D341Med (cell line): ENCODE measurements around the gene EPHA10.

Experiments
- DNase-seq: peaks from one replicate; pipeline ENCODE4 v3.0.0; 2012; ENCODE audit warnings: low spot score

EPHA10 gene

DNA sequence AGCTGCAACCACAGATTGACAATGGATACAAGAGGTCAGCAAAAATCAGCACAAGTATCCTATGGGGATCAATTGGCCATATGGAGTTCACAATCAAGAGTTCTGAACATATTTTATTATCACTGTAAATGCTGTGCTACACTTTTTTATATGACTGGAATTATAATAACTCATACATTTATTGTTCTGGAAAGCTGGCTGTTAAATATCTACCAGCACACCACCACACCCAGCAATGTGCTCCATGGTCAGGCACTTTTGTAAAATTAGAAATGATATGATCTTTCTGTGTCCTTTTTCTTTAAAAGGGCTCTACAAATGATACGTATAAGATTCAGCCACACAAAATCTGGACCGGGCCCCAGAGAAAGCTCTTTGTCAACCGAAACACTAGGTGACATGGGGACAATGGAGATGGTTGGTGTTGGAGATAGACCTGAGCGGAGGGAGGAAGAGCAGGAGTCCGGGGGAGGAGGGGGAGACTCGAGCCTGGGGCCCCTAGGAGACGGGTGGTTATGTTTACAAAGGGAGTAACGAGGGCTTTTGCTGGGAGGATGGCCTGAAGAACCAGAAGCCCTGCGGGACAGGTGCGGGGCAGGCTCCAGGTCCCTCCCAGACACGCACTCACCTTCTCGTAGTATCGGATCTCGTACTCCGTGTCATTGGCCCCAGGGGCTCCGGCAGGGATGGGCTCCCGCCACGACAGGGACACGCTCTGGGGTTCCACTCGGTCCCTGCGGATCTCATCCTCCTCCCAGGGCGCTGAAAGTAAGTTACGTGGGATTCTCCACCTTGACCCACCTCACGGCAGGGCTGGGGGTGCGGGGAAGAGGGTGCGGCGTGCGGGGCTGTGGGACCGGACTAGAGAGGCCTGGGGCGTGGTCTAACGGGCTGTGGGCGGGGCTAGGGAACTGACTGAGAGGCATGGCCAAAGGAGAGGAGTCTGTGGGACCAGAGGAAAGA, 30.0 kb downstream of the EPHA10 start:
- DNase-seq: peak; percentile 21

DNA sequence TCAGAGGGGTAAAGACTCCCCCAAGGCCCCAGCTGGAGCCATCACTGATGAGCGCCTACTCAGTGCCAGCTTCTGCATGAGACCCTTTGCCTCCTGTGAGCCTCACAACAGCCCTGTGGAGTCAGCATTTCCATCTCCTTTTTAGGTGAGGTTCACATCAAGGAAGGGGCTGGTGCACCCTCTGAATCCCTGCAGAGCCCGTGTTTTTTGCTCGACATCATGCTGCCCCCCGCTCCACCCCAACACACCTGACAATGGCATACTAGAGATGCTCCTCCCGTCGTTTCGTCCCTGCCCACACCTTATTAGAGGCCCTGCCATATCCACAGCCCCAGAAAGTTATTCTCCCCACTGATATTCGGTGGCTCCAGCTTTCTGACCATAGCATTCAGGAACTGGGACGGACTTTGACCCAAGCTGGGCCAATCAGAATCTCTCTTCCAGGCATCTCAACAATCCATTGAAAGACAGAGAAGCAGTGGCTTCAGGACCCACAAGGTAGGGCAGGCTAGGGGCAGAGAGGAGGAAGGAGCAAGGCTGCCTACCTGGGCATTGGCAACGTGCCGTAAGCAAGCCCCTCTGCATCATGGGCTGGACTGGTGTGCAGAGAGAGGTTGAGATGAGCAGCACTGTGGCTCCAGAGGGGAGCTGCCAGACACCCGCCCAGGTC, 32.7 kb downstream of the EPHA10 start:
- peak; percentile 14 for DNase-seq

DNA sequence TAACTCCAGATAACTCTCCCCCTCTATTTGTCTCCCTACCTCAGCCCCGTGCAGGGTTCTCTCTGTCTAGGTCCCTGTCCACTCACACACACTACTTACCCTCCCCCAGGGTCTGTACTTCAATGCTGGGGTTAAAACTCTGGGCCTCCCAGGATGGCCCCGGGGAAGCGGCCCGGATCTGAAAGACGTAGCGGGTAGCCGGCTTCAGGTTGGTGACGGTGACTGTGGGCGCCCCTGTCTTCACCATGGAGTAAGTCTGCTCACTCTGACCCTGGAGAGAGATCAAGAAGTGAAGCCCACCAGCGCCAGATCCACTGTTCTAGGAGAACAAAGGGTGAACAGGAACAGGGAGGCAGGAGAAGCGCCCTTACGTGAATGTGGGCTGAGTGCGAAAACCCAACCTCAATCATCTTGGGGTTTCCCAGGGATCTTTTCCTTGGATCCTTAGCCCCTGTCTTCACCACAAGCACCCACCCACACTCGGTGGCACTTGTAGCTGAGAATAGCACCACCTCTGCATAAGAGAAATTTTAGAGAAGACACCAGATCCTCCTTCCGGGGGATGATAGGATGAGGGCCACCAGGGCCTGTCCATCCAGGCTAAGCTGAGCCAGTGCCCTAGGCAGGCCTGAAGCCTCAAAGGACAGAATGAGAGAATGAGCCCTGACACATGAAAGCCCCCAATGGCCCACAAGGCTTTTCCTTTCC, 33.5 kb downstream of the EPHA10 start:
- peak; percentile 14 for DNase-seq

DNA sequence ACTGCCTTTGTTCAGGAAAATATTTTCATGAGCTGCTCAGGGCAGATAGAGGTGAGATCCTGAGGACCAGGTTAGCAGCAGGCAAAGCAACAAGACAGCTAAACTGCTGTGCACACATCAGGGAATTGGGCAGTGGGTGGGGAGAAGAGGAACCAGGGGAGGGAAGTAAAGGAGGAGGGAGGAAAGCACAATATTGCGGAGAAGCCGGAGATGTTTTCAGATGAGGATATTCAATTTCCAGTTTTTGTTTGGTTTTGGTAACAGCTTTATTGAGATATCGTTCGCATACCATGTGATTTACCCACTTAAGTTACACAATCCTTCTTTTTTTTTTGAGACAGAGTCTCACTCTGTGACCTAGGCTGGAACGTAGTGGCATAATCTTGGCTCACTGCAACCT, 34.5 kb downstream of the EPHA10 start:
- DNase-seq: peak; percentile 13

- DNase-seq: peak; percentile 2
Observed at GRCh38 chr1:37728416-37728815, 36.5 kb downstream of the EPHA10 start.

- DNase-seq: peak; percentile 68
Observed at GRCh38 chr1:37726751-37727585, 38.0 kb downstream of the EPHA10 start.

- peak; percentile 42 for DNase-seq
Observed at GRCh38 chr1:37725851-37726613, 38.9 kb downstream of the EPHA10 start.

GRCh38 chr1:37724575-37724974, 40.3 kb downstream of the EPHA10 start:
- DNase-seq: peak; percentile 14

DNA sequence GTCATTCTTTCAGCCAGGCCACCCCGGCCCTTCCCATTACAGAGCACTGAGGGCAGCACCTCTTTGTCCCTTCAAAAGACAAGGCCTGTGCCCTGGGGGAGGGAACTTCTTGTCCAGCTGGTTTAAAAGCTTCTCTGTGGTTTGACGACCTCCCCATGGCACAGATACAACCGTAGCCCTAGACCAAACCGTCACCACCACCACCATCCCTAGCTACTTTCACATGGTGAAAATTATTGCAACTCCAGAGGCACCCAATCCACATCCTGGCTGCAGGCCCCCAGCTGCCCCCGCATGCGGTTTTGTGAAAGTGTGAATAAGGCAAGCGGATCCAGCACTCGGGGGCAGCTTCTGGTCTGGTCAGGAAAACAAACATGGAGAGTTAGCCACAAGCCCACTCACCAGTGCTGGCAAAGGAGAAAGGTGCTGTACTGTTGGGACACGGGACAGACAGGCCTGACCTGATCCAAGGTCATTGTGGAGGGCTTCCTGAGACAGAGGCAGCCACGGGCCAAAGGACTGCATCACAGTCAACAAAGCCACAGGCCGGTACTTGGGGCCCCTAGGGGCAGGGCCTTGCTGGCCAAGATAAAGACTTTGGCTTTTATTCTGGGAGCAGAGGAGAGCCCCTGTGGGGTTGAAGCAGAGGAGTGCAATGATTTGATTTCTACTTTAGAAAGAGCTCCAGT, 41.4 kb downstream of the EPHA10 start:
- DNase-seq: peak; percentile 4

DNA sequence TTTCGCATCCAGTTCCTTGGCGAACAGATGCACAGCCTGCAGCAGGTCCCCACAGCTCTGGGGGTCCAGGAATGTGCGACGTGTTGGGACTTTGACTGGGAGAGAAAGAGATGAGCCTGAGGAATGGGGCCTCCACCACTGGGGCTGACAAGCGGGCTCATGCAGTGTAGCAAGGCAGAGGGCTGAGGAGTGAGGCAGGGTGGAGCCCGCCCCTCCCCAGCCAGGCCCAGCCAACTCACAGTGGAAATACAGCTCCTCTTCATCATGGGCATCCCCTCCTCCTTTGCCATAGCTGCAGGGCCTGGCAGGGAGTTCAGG, 41.9 kb downstream of the EPHA10 start:
- peak; percentile 11 for DNase-seq

GRCh38 chr1:37722181-37723071, 42.5 kb downstream of the EPHA10 start:
- DNase-seq: peak; percentile 10

DNA sequence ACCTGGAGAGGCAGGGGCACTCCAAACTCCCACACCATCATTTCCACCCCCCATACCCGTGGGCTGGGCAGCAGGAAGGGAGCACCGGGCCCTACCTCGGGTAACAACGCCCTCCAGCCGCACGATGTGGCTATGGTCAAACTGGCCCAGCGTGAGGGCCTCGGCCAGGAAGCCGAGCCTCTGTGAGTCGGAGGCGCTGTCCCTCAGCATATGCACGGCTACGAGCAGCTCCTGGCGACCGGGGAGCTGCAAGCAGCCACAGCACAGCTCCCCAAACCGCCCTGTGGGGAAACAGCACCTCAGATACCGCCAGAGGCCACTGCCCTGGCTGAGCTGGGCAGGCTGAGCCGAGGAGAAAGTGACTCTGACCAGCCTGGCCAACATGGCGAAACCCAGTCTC, 43.4 kb downstream of the EPHA10 start:
- DNase-seq: peak; percentile 12

DNA sequence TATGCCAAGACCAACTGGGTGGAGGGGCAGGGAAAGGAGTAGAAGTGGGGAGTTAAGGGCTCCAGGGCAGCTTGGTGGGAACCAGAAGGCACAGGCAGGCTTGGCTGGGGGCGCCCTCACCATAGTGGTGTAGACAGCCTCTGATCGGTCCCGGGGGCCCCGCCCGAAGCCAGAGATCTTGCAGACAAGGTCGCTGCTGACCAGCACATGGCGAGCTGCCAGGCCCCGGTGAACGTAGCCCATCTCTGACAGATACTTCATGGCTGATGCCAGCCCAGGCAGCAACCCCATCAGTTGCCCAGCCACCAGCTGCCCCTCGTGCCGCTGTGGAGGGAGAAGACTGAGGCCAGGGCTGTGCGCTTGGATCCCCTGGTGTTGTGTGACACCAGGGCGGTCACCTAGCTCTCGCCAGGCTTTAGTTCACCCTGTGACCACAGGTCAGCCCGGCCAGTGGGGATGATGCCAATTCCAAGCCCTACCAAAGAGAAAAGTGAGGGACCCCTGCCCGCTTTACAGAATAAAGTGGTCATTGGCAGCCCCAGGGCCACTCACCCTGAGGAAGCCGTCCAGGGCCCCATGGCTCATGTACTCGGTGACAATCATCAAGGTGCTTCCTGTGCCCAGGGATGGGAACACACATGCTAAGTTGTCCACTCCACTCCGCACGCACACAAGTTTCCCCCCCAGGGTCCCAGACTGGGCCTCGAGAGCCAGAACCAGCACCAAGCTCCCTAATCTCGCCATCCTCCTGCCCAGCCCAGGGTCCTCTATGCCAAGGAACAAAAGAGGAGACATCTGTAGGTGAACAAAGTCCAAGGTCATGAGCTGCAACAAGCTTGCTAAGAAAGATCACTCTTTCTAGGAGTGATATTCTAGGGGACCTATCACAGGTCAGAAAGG, 44.4 kb downstream of the EPHA10 start:
- no peak for DNase-seq

GRCh38 chr1:37719572-37720195, 45.2 kb downstream of the EPHA10 start:
- DNase-seq: no peak

DNA sequence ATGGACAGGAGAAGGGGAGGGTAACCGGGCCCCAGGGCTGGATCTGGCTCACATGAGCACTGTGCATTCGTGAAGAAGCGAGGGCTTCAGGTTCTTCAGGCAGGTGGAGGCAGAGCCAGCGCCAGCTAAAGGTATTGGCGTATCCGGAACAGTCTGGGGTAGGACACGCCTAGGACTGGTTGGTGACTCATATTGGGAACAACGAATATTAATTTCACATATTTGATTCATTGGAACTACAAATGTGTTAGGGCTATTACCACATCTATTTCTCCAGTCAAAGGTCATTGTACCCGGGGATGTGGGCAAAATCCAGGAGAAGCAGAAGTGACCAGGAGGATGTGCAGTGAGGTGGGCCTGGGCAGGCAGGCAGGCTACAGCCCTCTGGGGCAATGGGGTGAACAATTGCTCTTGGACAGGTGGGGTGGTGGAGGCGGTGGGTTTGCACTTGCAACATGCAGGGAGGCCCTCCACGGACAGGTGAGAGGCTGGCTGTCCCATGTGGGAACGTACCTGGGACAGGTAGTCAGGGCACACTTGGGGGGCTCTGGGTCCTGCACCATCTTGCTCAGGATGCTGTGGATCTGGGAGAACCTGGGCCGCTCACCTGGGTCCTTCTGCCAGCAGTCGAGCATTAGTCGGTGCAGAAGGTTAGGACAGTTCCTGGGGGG, 45.9 kb downstream of the EPHA10 start:
- no peak for DNase-seq

DNA sequence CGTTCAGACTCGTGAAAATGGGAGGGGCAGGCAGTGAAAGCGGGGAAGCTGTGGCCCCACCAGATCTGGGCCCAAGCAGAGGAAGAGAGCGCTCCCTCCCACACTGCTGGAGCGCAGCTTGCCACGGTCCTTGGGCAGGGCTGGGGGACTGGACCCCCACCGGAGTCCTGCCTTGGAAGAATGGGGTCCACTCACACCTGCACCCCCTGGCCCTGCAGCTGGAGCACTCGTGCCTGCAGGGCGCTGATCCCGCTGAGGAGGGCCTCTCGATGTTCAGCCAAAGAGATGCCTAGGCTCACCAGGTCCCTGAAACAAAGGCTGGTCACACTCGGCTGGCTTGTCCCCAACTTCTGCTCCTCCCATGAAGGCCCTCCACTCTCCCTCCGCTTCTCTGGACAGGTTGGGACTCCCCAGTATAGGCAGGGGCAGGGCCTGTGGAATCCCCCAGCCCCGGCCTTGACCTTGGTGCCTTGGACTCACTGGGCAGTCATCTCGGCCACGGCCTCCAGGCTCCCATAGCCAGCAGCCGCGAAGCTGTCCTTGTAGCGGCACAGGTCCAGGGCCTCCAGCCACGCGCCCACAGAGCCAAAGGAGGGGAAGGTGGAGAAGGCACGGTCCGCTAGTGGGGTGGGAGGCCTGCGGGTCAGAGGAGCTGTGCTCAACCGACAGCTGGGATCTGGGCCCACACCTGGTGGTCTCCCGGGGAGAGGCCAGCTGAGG, 46.6 kb downstream of the EPHA10 start:
- DNase-seq: no peak

GRCh38 chr1:37717631-37718030, 47.3 kb downstream of the EPHA10 start:
- no peak for DNase-seq
